NCI-H446 (cell line): ENCODE data around the gene UXS1.

Source experiments
- DNase-seq, 2 experiments: peaks; one replicate each; lab custom pipeline; 2025; lab: John Stamatoyannopoulos, UW

Gene UXS1

DNA sequence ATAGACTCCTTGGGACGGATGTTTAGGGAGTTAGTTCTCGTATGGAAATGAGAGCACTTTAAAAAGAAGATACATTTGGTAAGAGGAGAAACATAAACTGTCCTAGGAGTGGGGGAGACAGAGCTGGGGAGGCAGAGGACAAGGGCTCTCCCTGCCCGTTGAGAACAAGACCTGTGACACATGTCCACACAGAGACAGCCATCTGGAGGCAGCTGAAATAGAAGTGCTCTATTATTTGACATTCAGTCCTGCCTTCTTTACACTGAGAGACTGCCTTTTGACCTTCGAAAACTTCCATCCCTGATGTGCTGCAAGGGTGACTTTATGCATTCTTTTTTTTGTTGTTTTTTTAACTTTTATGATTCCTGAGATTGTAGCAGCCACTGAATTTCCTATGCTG, 150.1 kb downstream of the UXS1 start:
- DNase-seq = no peak
